Mesendoderm (in vitro differentiated cells): Measurements from ENCODE around the gene ANO4.
"Not testable (repeated sequence)": the region's sequence is repeated elsewhere in the genome, so short reads cannot be mapped to it uniquely, and the experiment has no call there.

ENCODE experiments used
- DNase-seq: peaks from one replicate; pipeline ENCODE4 v3.0.0; 2013
- H2AK5ac ChIP-seq: 2 replicates; pipeline ENCODE4 v1.6.1; 2013; ENCODE audit warnings: low read length, inconsistent platforms
- H2BK120ac ChIP-seq: 2 replicates; pipeline ENCODE4 v1.6.1; 2013; ENCODE audit warnings: low read depth, mild to moderate bottlenecking, low read length, moderate library complexity, mixed read lengths
- H2BK15ac ChIP-seq: replicated peaks from 2 replicates; pipeline ENCODE4 v1.6.1; 2013; ENCODE audit warnings: low read depth, mild to moderate bottlenecking, moderate library complexity
- H2BK5ac ChIP-seq: 2 replicates; pipeline ENCODE4 v1.6.1; 2013; ENCODE audit warnings: low read length, inconsistent platforms
- H3K18ac ChIP-seq: 2 replicates; pipeline ENCODE4 v1.6.1; 2013; ENCODE audit warnings: mild to moderate bottlenecking, low read length, mixed read lengths
- H3K23ac ChIP-seq: one replicate; pipeline ENCODE4 v1.6.1; 2013; ENCODE audit warnings: low read length
- H3K27ac ChIP-seq: 2 replicates; pipeline ENCODE4 v1.5.1; 2013; ENCODE audit warnings: low read depth, mild to moderate bottlenecking, inconsistent platforms, low read length, moderate library complexity
- H3K27me3 ChIP-seq: 2 replicates; pipeline ENCODE4 v1.6.1; 2013; ENCODE audit warnings: low read length, control low read depth, mild to moderate bottlenecking, inconsistent platforms; ENCODE audit not compliant: insufficient read depth, poor library complexity
- H3K36me3 ChIP-seq: 2 replicates; pipeline ENCODE4 v1.6.1; 2013; ENCODE audit warnings: low read length, inconsistent platforms; ENCODE audit not compliant: control insufficient read depth, insufficient read depth
- H3K4ac ChIP-seq: one replicate; pipeline ENCODE4 v1.6.1; 2013; ENCODE audit warnings: low read depth, mild to moderate bottlenecking, low read length, moderate library complexity
- H3K4me1 ChIP-seq: 2 replicates; pipeline ENCODE4 v1.6.1; 2013; ENCODE audit warnings: low read depth, low read length, inconsistent platforms; ENCODE audit not compliant: control insufficient read depth
- H3K4me2 ChIP-seq: 2 replicates; pipeline ENCODE4 v1.6.1; 2013; ENCODE audit warnings: low read length
- H3K4me3 ChIP-seq: 2 replicates; pipeline ENCODE4 v1.5.1; 2013; ENCODE audit warnings: mild to moderate bottlenecking, low read length
- H3K56ac ChIP-seq: one replicate; pipeline ENCODE4 v1.6.1; 2013; ENCODE audit warnings: low read length
- H3K79me1 ChIP-seq: 2 replicates; pipeline ENCODE4 v1.6.1; 2013; ENCODE audit warnings: low read length, inconsistent platforms
- H3K79me2 ChIP-seq: 2 replicates; pipeline ENCODE4 v1.6.1; 2013; ENCODE audit warnings: mild to moderate bottlenecking, low read length; ENCODE audit not compliant: control insufficient read depth, insufficient read depth
- H3K9ac ChIP-seq: 2 replicates; pipeline ENCODE4 v1.6.1; 2013; ENCODE audit warnings: low read length, inconsistent platforms
- H4K5ac ChIP-seq: one replicate; pipeline ENCODE4 v1.6.1; 2013; ENCODE audit warnings: low read length
- H4K8ac ChIP-seq: one replicate; pipeline ENCODE4 v1.6.1; 2013; ENCODE audit warnings: low read depth, mild to moderate bottlenecking, control low read depth, low read length, moderate library complexity
- WGBS: extraction: QIAGEN DNeasy Blood & Tissue Kit; methylation state at CpG from one replicate; pipeline ENCODE4 v1.1.7; 2013; ENCODE audit warnings: low lambda C conversion rate, missing lambda C conversion rate; ENCODE audit not compliant: insufficient coverage; ENCODE audit errors: extremely low coverage; 5-methylcytosine and 5-hydroxymethylcytosine counted together

ANO4 gene

DNA sequence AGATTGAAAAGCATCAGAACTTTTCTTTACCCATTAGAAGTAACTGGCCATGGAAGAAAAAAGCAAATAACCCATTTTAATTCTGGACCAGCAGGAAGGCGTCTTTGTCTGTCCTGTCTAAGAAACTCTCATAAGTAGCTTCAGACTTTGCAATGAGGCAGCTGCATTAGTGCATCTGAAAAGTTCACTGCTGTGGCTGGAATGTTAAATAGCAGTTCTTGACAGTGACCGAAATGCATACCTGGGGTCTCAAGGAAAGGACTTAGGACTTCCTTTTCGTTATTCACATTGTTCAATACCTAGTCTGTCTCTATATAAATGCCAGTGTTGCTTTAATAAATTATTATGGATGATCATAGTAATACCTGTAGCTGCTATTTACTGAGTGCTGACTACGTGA lies 125.9 kb downstream of the ANO4 start:
- Histone ChIP-seq H3K4me2 (no peak overlapping the region), H3K18ac (no peak overlapping the region), H3K79me2 (no peaks in the 10 kb centered on the region), H3K4ac (no peak overlapping the region), H3K4me1 (no peaks in the 10 kb centered on the region), H4K8ac (no peak overlapping the region), H2BK15ac (no peak overlapping the region), H4K5ac (no peak overlapping the region), H3K27ac (no peak overlapping the region), H3K56ac (no peak overlapping the region), H3K9ac (no peak overlapping the region), H2BK5ac (no peak overlapping the region), H3K79me1 (no peaks in the 10 kb centered on the region), H2AK5ac (no peak overlapping the region), H3K36me3 (no peaks in the 10 kb centered on the region), H3K27me3 (no peaks in the 10 kb centered on the region), H3K4me3 (no peak overlapping the region), H2BK120ac (no peak overlapping the region), H3K23ac (no peak overlapping the region)
- WGBS = no CpG with 5 or more reads among the region's 4 CpGs
- DNase-seq = peak; percentile 16

DNA sequence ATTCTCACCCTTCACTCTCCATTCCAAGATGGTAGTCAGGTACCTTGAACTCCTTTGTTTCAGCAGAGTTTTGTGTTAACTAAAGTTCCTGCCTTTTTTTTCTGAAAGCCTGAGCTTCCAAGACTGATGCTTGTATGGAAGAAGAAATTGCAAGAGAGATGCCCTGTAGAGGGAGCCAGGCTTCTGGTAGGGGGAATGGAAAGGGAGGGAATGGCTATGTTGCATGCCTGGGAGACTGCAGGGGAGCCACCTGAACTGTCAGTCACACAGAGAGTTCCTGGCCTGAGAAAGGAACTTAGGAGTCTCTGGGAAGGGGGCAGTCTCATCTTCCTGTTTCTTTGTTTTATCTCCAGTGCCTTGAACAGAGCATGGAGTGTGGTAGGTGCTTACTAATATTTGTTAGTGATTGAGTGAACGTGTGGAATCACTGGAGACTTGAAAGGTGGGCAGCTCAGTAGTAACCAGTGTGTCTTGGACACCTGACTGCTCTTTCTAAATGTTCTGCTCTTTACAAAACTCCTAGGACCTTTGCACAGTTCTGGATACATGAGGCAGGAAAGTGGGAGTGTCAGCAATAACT lies 132.2 kb downstream of the ANO4 start:
- Histone ChIP-seq H3K9ac (no peak overlapping the region), H3K18ac (no peak overlapping the region), H2BK120ac (no peak overlapping the region), H4K5ac (no peak overlapping the region), H3K36me3 (no peaks in the 10 kb centered on the region), H3K27ac (no peak overlapping the region), H3K79me1 (no peaks in the 10 kb centered on the region), H3K4me1 (peaks cover 2% of the 10 kb centered on the region), H3K23ac (no peak overlapping the region), H3K4ac (no peak overlapping the region), H3K56ac (peak overlapping the region; percentile 68), H2BK15ac (no peak overlapping the region), H2BK5ac (no peak overlapping the region), H3K4me3 (no peak overlapping the region), H2AK5ac (no peak overlapping the region), H3K79me2 (no peaks in the 10 kb centered on the region), H4K8ac (no peak overlapping the region), H3K27me3 (no peaks in the 10 kb centered on the region), H3K4me2 (no peak overlapping the region)
- no CpG with 5 or more reads among the region's 1 CpG for WGBS
- DNase-seq = peak; percentile 93

- H2BK5ac ChIP-seq = no peak overlapping the region
- no peaks in the 10 kb centered on the region for H3K36me3 ChIP-seq
- H3K79me1 ChIP-seq = no peaks in the 10 kb centered on the region
- H4K5ac ChIP-seq = no peak overlapping the region
- no peak overlapping the region for H2BK120ac ChIP-seq
- no peaks in the 10 kb centered on the region for H3K79me2 ChIP-seq
- H3K4ac ChIP-seq = no peak overlapping the region
- H3K4me3 ChIP-seq = no peak overlapping the region
- H3K4me2 ChIP-seq = no peak overlapping the region
- no CpG with 5 or more reads among the region's 4 CpGs for WGBS
- peaks cover 2% of the 10 kb centered on the region for H3K4me1 ChIP-seq
- H3K9ac ChIP-seq = no peak overlapping the region
- H3K18ac ChIP-seq = no peak overlapping the region
- DNase-seq = no peak
- no peak overlapping the region for H2BK15ac ChIP-seq
- no peak overlapping the region for H3K27ac ChIP-seq
- no peaks in the 10 kb centered on the region for H3K27me3 ChIP-seq
- H2AK5ac ChIP-seq = no peak overlapping the region
- H3K23ac ChIP-seq = no peak overlapping the region
- H3K56ac ChIP-seq = no peak overlapping the region
- H4K8ac ChIP-seq = no peak overlapping the region
These were observed 133.2 kb downstream of the ANO4 start for GRCh38 chr12:100927826-100928225.

- Histone ChIP-seq H4K8ac (no peak overlapping the region), H3K27ac (no peak overlapping the region), H2AK5ac (no peak overlapping the region), H3K4me3 (no peak overlapping the region), H3K36me3 (no peaks in the 10 kb centered on the region), H3K4me1 (peaks cover 9% of the 10 kb centered on the region), H3K4ac (no peak overlapping the region), H2BK120ac (no peak overlapping the region), H3K9ac (no peak overlapping the region), H3K79me2 (no peaks in the 10 kb centered on the region), H3K27me3 (no peaks in the 10 kb centered on the region), H4K5ac (no peak overlapping the region), H3K18ac (no peak overlapping the region), H2BK5ac (no peak overlapping the region), H3K56ac (no peak overlapping the region), H2BK15ac (no peak overlapping the region), H3K4me2 (no peak overlapping the region), H3K23ac (no peak overlapping the region), H3K79me1 (no peaks in the 10 kb centered on the region)
- no CpG with 5 or more reads among the region's 2 CpGs for WGBS
- no peak for DNase-seq
These were observed 138.0 kb downstream of the ANO4 start for GRCh38 chr12:100932571-100932970.

DNA sequence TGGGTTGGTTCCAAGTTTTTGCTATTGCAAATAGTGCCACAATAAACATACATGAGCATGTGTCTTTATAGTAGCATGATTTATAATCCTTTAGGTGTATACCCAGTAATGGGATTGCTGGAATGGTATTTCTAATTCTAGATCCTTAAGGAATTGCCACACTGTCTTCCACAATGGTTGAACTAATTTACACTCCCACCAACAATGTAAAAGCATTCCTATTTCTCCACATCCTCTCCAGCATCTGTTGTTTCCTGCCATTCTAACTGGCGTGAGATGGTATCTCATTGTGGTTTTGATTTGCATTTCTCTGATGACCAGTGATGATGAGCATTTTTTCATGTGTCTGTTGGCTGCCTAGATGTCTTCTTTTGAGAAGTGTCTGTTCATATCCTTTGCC lies 139.0 kb downstream of the ANO4 start:
- not testable (repeated sequence) for H2AK5ac ChIP-seq, H3K27ac ChIP-seq, H3K4me2 ChIP-seq, H3K56ac ChIP-seq, H2BK5ac ChIP-seq, H3K79me1 ChIP-seq, H3K36me3 ChIP-seq, H4K8ac ChIP-seq, H3K4me1 ChIP-seq, H3K4ac ChIP-seq, H2BK120ac ChIP-seq, DNase-seq, H4K5ac ChIP-seq, H3K4me3 ChIP-seq, H3K27me3 ChIP-seq, H3K18ac ChIP-seq, H3K23ac ChIP-seq, H3K9ac ChIP-seq, H3K79me2 ChIP-seq, H2BK15ac ChIP-seq
- no CpG with 5 or more reads among the region's 1 CpG for WGBS

- WGBS = no CpG with 5 or more reads among the region's 1 CpG
- Histone ChIP-seq H3K56ac (peak overlapping the region; percentile 66), H4K5ac (no peak overlapping the region), H3K4me2 (no peak overlapping the region), H4K8ac (no peak overlapping the region), H2BK15ac (no peak overlapping the region), H3K4me1 (peaks cover 9% of the 10 kb centered on the region), H3K79me2 (no peaks in the 10 kb centered on the region), H3K27ac (peak overlapping the region; percentile 49), H2AK5ac (no peak overlapping the region), H3K4ac (no peak overlapping the region), H2BK120ac (peak overlapping the region; percentile 67), H3K23ac (no peak overlapping the region), H3K18ac (peak overlapping the region; percentile 92), H3K9ac (no peak overlapping the region), H3K79me1 (no peaks in the 10 kb centered on the region), H3K27me3 (no peaks in the 10 kb centered on the region), H3K4me3 (no peak overlapping the region), H2BK5ac (peak overlapping the region; percentile 91), H3K36me3 (no peaks in the 10 kb centered on the region)
- peak; percentile 91 for DNase-seq
These were observed 141.4 kb downstream of the ANO4 start for GRCh38 chr12:100935929-100936328.
